WERI-Rb-1 (cell line): ENCODE results near the gene TBCC.
"Not testable (repeated sequence)": the region's sequence is repeated elsewhere in the genome, so short reads cannot be mapped to it uniquely, and the experiment has no call there.

Experiments used
- DNase-seq: peaks from one replicate; pipeline ENCODE4 v3.0.0-alpha.2; 2020
- H3K27ac ChIP-seq: fragments of 250-450 bp; sonication (Bioruptor Pico); 2 replicates; pipeline ENCODE4 v1.5.1; 2020; ENCODE audit warnings: mild to moderate bottlenecking, moderate library complexity
- H3K27me3 ChIP-seq: fragments of 250-450 bp; sonication (Bioruptor Pico); 2 replicates; pipeline ENCODE4 v1.5.1; 2021; ENCODE audit warnings: mild to moderate bottlenecking, low read depth, moderate library complexity; ENCODE audit not compliant: insufficient read depth, severe bottlenecking
- H3K36me3 ChIP-seq: fragments of 250-450 bp; sonication (Bioruptor Pico); 2 replicates; pipeline ENCODE4 v1.5.1; 2020; ENCODE audit warnings: mild to moderate bottlenecking, moderate library complexity
- H3K4me3 ChIP-seq: 2 replicates; pipeline ENCODE4 v1.5.1; 2011; ENCODE audit warnings: low read depth, mild to moderate bottlenecking, control low read depth, low read length
- H3K9me3 ChIP-seq: fragments of 250-450 bp; sonication (Bioruptor Pico); 2 replicates; pipeline ENCODE4 v1.5.1; 2021; ENCODE audit warnings: mild to moderate bottlenecking, moderate library complexity; ENCODE audit not compliant: severe bottlenecking
- TF ChIP-seq, protein P1 (sequence below): IDR thresholded peaks from 2 replicates; pipeline ENCODE4 v1.5.1; 2011; ENCODE audit warnings: low read depth, mild to moderate bottlenecking, control low read depth, inconsistent platforms, low read length

TBCC gene

DNA sequence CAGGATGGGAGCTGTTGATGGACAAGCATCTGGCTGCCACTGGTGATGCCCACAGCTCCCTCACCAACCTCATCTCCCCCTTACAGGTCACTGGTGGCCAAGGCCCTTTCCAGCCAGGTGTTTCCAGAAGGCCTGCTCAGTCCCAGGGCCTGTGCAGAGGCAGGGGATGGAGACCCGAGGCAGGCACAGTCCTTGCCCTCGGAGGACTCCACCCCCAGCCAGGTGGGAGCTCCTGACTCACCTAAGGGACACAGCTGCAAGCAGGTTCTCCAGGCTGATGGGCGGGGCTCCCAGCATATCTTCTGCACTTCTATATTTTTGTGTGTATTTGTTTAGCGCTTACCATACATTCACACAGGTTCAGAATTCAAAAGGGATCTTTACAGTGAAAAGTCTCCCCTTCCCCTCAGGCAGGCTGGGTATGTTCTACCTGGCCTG is 40.9 kb downstream of the TBCC start:
- TF ChIP-seq, protein P1, sequence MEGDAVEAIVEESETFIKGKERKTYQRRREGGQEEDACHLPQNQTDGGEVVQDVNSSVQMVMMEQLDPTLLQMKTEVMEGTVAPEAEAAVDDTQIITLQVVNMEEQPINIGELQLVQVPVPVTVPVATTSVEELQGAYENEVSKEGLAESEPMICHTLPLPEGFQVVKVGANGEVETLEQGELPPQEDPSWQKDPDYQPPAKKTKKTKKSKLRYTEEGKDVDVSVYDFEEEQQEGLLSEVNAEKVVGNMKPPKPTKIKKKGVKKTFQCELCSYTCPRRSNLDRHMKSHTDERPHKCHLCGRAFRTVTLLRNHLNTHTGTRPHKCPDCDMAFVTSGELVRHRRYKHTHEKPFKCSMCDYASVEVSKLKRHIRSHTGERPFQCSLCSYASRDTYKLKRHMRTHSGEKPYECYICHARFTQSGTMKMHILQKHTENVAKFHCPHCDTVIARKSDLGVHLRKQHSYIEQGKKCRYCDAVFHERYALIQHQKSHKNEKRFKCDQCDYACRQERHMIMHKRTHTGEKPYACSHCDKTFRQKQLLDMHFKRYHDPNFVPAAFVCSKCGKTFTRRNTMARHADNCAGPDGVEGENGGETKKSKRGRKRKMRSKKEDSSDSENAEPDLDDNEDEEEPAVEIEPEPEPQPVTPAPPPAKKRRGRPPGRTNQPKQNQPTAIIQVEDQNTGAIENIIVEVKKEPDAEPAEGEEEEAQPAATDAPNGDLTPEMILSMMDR, result no peak
- no peaks in the 10 kb centered on the region for H3K27me3 ChIP-seq
- H3K36me3 ChIP-seq, result peaks cover 7% of the 10 kb centered on the region; the same call in 1 of the 2 replicates
- no peaks in the 10 kb centered on the region for H3K9me3 ChIP-seq
- no peak overlapping the region for H3K27ac ChIP-seq
- no peak for DNase-seq
- no peak overlapping the region for H3K4me3 ChIP-seq

DNA sequence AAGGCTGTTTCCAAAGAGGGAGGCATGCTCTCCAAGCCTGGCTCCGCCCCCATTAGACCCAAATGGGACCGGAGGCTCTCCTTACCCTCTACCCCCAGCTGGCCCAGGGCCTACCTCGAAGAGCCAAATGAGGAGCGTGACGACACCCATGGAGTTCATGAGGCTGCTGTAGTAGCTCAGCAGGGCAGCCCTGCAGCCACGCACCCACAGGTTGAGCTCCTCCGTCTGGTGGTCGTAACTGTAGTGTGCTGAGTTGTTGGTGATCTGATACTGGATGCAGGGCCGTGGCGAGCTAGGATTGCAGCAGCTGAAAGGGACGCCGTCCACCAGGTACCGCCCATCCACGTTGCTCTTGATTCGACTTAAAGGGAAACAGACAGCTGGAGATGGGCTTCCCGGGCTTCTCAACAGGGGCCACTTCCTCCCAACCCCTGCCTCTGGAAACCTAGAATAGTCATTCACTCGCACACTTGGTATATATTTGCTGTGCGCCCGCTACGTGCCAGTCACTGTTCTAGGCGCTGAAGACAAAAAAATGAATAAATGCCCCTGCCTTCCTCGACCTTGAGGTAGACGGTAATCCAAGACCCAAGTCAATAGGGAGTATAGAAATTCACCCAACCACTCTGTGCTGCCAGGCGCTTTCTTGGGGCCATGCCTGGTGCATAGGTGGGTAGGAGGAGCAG is 41.5 kb downstream of the TBCC start:
- Histone ChIP-seq H3K9me3 (no peaks in the 10 kb centered on the region), H3K27ac (peak overlapping the region; percentile 3; the same call in 1 of the 2 replicates), H3K27me3 (no peaks in the 10 kb centered on the region), H3K36me3 (peaks cover 7% of the 10 kb centered on the region; the same call in 1 of the 2 replicates), H3K4me3 (no peak overlapping the region)
- DNase-seq, result no peak
- TF ChIP-seq, protein P1, result no peak

- not testable (repeated sequence) for H3K27me3 ChIP-seq, H3K27ac ChIP-seq, DNase-seq, H3K9me3 ChIP-seq, H3K4me3 ChIP-seq
- peaks cover 13% of the 10 kb centered on the region for H3K36me3 ChIP-seq
Observed at GRCh38 chr6:42702786-42703185, 43.1 kb downstream of the TBCC start.

- H3K36me3 ChIP-seq, result peaks cover 16% of the 10 kb centered on the region
- TF ChIP-seq, protein P1, result no peak
- no peak overlapping the region for H3K4me3 ChIP-seq
- no peak overlapping the region for H3K27ac ChIP-seq
- H3K27me3 ChIP-seq, result no peaks in the 10 kb centered on the region
- DNase-seq, result no peak
- no peaks in the 10 kb centered on the region for H3K9me3 ChIP-seq
Observed at GRCh38 chr6:42702200-42702599, 43.7 kb downstream of the TBCC start.

GRCh38 chr6:42698217-42698616 is 47.7 kb downstream of the TBCC start:
- Histone ChIP-seq H3K27ac (no peak overlapping the region), H3K9me3 (no peaks in the 10 kb centered on the region), H3K27me3 (no peaks in the 10 kb centered on the region), H3K4me3 (no peak overlapping the region), H3K36me3 (peaks cover 28% of the 10 kb centered on the region)
- DNase-seq, result no peak
- TF ChIP-seq, protein P1, result no peak

GRCh38 chr6:42697268-42697655 is 48.6 kb downstream of the TBCC start:
- H3K27ac ChIP-seq, result peak overlapping the region; percentile 9
- H3K27me3 ChIP-seq, result no peaks in the 10 kb centered on the region
- no peak for DNase-seq
- peaks cover 35% of the 10 kb centered on the region for H3K36me3 ChIP-seq
- H3K4me3 ChIP-seq, result no peak overlapping the region
- H3K9me3 ChIP-seq, result no peaks in the 10 kb centered on the region
- TF ChIP-seq, protein P1, result no peak
